ENCODE data around the gene SLC35F4.

The SLC35F4 gene

GRCh38 chr14:57559576-57559975 is 306.3 kb downstream of the SLC35F4 start:
- no peak overlapping the region for H3K4me3 ChIP-seq (ENCODE audit: low read length)
- H3K4me1 ChIP-seq (ENCODE audit: insufficient read depth, low read length) = no peaks in the 10 kb centered on the region
- H3K27me3 ChIP-seq (ENCODE audit: insufficient read depth, low read length) = no peaks in the 10 kb centered on the region
- no peaks in the 10 kb centered on the region for H3K36me3 ChIP-seq (ENCODE audit: insufficient read depth, low read depth, low read length)
- no peaks in the 10 kb centered on the region for H3K9me3 ChIP-seq (ENCODE audit: insufficient read depth, low read depth, low read length)
- no peak overlapping the region for H3K27ac ChIP-seq (ENCODE audit: low read length)
- H3K9ac ChIP-seq (ENCODE audit: low read depth, low read length) = no peak overlapping the region

GRCh38 chr14:57549765-57550420 is 316.0 kb downstream of the SLC35F4 start:
- no peaks in the 10 kb centered on the region for H3K27me3 ChIP-seq (ENCODE audit: insufficient read depth, low read length)
- H3K27ac ChIP-seq (ENCODE audit: low read length) = no peak overlapping the region
- no peak overlapping the region for H3K4me3 ChIP-seq (ENCODE audit: low read length)
- no peaks in the 10 kb centered on the region for H3K36me3 ChIP-seq (ENCODE audit: insufficient read depth, low read depth, low read length)
- no peaks in the 10 kb centered on the region for H3K4me1 ChIP-seq (ENCODE audit: insufficient read depth, low read length)
- no peaks in the 10 kb centered on the region for H3K9me3 ChIP-seq (ENCODE audit: insufficient read depth, low read depth, low read length)
- no peak overlapping the region for H3K9ac ChIP-seq (ENCODE audit: low read depth, low read length)

- Histone ChIP-seq H3K4me3 (ENCODE audit: low read length) (no peak overlapping the region), H3K9me3 (ENCODE audit: insufficient read depth, low read depth, low read length) (no peaks in the 10 kb centered on the region), H3K27ac (ENCODE audit: low read length) (no peak overlapping the region), H3K4me1 (ENCODE audit: insufficient read depth, low read length) (no peaks in the 10 kb centered on the region), H3K36me3 (ENCODE audit: insufficient read depth, low read depth, low read length) (no peaks in the 10 kb centered on the region), H3K9ac (ENCODE audit: low read depth, low read length) (no peak overlapping the region), H3K27me3 (ENCODE audit: insufficient read depth, low read length) (no peaks in the 10 kb centered on the region)
These were observed 316.8 kb downstream of the SLC35F4 start for GRCh38 chr14:57549016-57549564.

- H3K9me3 ChIP-seq (ENCODE audit: insufficient read depth, low read depth, low read length) = no peaks in the 10 kb centered on the region
- no peaks in the 10 kb centered on the region for H3K4me1 ChIP-seq (ENCODE audit: insufficient read depth, low read length)
- no peak overlapping the region for H3K9ac ChIP-seq (ENCODE audit: low read depth, low read length)
- no peak overlapping the region for H3K27ac ChIP-seq (ENCODE audit: low read length)
- no peaks in the 10 kb centered on the region for H3K27me3 ChIP-seq (ENCODE audit: insufficient read depth, low read length)
- H3K4me3 ChIP-seq (ENCODE audit: low read length) = no peak overlapping the region
- H3K36me3 ChIP-seq (ENCODE audit: insufficient read depth, low read depth, low read length) = no peaks in the 10 kb centered on the region
These were observed 318.8 kb downstream of the SLC35F4 start for GRCh38 chr14:57547131-57547530.

- no peak overlapping the region for H3K9ac ChIP-seq (ENCODE audit: low read depth, low read length)
- H3K36me3 ChIP-seq (ENCODE audit: insufficient read depth, low read depth, low read length) = no peaks in the 10 kb centered on the region
- H3K27ac ChIP-seq (ENCODE audit: low read length) = no peak overlapping the region
- no peaks in the 10 kb centered on the region for H3K27me3 ChIP-seq (ENCODE audit: insufficient read depth, low read length)
- no peak overlapping the region for H3K4me3 ChIP-seq (ENCODE audit: low read length)
- no peaks in the 10 kb centered on the region for H3K9me3 ChIP-seq (ENCODE audit: insufficient read depth, low read depth, low read length)
- H3K4me1 ChIP-seq (ENCODE audit: insufficient read depth, low read length) = no peaks in the 10 kb centered on the region
These were observed 332.7 kb downstream of the SLC35F4 start for GRCh38 chr14:57533214-57533613.

GRCh38 chr14:57530571-57530970 is 335.3 kb downstream of the SLC35F4 start:
- Histone ChIP-seq H3K36me3 (ENCODE audit: insufficient read depth, low read depth, low read length) (no peaks in the 10 kb centered on the region), H3K9ac (ENCODE audit: low read depth, low read length) (no peak overlapping the region), H3K4me1 (ENCODE audit: insufficient read depth, low read length) (no peaks in the 10 kb centered on the region), H3K27ac (ENCODE audit: low read length) (no peak overlapping the region), H3K27me3 (ENCODE audit: insufficient read depth, low read length) (no peaks in the 10 kb centered on the region), H3K9me3 (ENCODE audit: insufficient read depth, low read depth, low read length) (no peaks in the 10 kb centered on the region), H3K4me3 (ENCODE audit: low read length) (no peak overlapping the region)

DNA sequence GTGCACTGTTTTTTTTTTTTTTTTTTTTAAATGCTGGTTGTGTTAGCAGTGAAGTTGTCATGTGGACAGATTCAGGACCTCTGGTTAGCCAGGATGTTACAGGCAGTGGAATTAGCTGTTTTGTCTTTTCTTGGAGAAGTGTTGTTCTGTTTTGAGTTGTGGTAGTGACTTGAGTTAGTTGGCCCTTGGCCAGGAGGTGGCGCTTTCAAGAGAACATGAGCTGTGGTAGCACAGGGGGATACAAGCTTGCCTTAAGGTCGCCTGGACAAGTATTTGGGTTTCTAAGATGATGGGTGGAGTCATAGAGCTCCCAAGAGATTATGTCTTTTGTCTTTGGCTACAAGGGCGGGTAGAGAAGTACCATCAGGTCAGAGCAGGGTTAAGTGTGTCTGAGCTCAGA is 338.9 kb downstream of the SLC35F4 start:
- H3K9me3 ChIP-seq (ENCODE audit: insufficient read depth, low read depth, low read length) = no peaks in the 10 kb centered on the region
- no peaks in the 10 kb centered on the region for H3K36me3 ChIP-seq (ENCODE audit: insufficient read depth, low read depth, low read length)
- no peaks in the 10 kb centered on the region for H3K27me3 ChIP-seq (ENCODE audit: insufficient read depth, low read length)
- H3K9ac ChIP-seq (ENCODE audit: low read depth, low read length) = no peak overlapping the region
- H3K4me1 ChIP-seq (ENCODE audit: insufficient read depth, low read length) = no peaks in the 10 kb centered on the region
- no peak overlapping the region for H3K4me3 ChIP-seq (ENCODE audit: low read length)
- no peak overlapping the region for H3K27ac ChIP-seq (ENCODE audit: low read length)

DNA sequence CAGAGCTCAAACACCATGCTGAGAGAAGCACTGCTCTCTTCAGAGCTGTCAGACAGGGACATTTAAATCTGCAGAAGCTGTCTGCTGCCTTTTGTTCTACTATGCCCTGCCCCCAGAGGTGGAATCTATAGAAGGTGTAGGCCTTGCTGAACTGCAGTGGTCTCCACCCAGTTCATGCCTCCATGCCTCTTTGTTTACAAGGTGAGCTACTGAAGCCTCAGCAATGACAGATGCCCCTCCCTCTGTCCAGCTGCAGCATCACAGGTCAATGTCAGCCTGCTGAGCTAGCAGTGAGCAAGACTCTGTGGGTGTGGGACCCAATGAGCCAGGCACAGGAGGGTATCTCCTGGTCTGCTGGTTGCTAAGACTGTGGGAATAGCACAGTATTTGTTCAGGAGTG is 346.8 kb downstream of the SLC35F4 start:
- Histone ChIP-seq H3K27me3 (ENCODE audit: insufficient read depth, low read length) (no peaks in the 10 kb centered on the region), H3K36me3 (ENCODE audit: insufficient read depth, low read depth, low read length) (no peaks in the 10 kb centered on the region), H3K27ac (ENCODE audit: low read length) (no peak overlapping the region), H3K9ac (ENCODE audit: low read depth, low read length) (no peak overlapping the region), H3K4me1 (ENCODE audit: insufficient read depth, low read length) (no peaks in the 10 kb centered on the region), H3K4me3 (ENCODE audit: low read length) (no peak overlapping the region), H3K9me3 (ENCODE audit: insufficient read depth, low read depth, low read length) (no peaks in the 10 kb centered on the region)
